ENCODE measurements around the gene NXPH3. TPM values are rescaled to one million over a fixed set of nuclear protein-coding genes. Genes with fewer than 3 reads are reported as not detected.

Gene NXPH3
- total RNA-seq, 1 donor = 1.9 TPM

DNA sequence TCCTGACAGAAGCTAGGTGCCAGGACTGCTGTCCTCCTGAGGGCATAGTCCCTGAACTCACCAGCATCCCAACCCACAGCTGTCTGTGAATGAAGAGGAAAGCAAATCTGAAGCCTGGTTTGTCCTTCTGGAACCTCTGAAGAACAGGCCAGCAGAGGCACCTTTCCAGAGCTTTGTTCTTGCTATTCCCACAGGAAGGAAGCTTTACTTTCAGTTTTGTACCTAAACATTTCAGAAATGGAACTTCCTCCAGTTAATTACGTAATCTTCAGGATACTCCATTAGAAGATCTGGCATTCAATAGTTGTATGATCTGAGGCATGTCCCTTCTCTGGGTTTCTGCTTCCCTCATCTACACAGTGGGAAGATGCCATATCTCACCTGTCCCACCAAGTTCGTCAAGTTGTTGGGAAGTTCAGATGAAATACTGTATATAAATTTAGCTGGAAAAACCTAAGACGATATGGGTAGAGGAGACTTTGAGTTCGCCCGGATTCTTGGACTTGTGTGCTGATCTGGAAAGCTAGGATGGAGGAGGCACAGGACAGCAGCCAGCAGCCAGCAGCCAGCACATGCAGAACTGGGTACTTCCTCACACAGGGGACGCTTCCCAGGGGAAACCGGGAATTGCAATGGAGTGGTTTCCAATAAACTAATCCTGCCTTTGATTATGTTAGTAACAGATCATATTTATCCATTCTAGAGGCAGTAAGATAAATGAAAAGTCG, 22.4 kb downstream of the NXPH3 start:
- peak; percentile 64 for DNase-seq (ENCODE audit: low read depth)
- TF ChIP-seq, protein P1, sequence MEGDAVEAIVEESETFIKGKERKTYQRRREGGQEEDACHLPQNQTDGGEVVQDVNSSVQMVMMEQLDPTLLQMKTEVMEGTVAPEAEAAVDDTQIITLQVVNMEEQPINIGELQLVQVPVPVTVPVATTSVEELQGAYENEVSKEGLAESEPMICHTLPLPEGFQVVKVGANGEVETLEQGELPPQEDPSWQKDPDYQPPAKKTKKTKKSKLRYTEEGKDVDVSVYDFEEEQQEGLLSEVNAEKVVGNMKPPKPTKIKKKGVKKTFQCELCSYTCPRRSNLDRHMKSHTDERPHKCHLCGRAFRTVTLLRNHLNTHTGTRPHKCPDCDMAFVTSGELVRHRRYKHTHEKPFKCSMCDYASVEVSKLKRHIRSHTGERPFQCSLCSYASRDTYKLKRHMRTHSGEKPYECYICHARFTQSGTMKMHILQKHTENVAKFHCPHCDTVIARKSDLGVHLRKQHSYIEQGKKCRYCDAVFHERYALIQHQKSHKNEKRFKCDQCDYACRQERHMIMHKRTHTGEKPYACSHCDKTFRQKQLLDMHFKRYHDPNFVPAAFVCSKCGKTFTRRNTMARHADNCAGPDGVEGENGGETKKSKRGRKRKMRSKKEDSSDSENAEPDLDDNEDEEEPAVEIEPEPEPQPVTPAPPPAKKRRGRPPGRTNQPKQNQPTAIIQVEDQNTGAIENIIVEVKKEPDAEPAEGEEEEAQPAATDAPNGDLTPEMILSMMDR (IDR thresholded peaks at IDR 0.05; ENCODE audit: insufficient read depth, low read length) = no peak
- no peak overlapping the region for H3K4me3 ChIP-seq (ENCODE audit: low read depth, low read length)

DNA sequence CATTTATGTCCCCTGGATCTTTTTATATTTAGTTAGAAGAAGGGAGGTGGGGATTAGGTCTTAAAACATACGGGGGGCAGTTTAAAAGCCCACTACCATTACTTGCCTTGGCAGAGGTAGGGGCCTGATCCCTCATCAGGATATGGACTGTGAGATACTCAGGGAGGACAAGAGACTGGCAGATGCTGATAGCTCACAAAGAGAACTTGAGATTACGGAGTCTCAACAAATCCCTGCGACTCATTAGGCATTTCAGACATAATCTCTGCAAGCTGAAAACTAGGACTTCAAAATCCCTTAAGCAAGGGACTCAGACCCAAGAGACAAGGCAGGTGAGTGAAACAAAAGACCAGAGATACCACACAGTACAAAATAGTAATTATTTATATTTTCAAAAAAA, 23.2 kb downstream of the NXPH3 start:
- no peak for DNase-seq (ENCODE audit: low read depth)
- H3K4me3 ChIP-seq (ENCODE audit: low read depth, low read length) = no peak overlapping the region
- TF ChIP-seq, protein P1 (IDR thresholded peaks at IDR 0.05; ENCODE audit: insufficient read depth, low read length) = no peak

DNA sequence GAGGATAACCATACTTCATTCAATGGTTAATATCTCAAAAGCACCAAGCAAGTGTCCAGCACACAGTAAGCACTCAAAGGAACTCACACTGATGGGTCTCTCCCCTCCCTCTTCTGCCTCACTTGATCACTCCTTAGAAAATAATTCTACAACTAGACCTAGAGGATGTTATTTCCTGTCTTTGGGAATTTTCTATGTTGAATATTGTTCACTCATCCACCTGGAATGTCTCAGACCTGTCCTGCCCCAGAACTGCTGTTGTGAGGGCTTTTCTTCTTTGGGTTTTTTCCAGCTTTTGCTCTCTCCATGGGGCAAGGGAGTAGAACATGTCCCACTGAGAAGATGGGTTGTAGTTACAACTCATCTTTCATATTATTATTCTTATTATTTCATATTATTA, 25.3 kb downstream of the NXPH3 start:
- no peak for DNase-seq (ENCODE audit: low read depth)
- TF ChIP-seq, protein P1 (IDR thresholded peaks at IDR 0.05; ENCODE audit: insufficient read depth, low read length) = no peak
- H3K4me3 ChIP-seq (ENCODE audit: low read depth, low read length) = no peak overlapping the region

DNA sequence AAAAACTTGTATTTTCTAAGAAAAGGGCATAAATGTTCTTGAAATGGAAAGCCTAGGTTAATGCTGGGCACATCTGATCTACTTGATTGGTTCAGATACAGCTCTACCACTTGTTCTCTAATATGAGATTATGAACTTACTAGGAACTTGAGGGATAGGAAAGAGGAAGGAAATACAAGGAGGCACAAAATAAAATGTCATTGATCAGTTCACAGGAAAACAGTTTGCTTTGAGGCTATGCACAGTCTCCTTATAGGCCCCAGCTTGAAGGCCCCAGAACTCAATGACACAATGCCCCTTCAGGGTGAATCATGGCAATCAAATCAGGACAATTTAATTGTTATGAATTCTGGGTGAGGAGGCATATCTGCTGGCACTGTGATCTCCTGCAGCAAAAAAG, 27.1 kb downstream of the NXPH3 start:
- no peak for DNase-seq (ENCODE audit: low read depth)
- TF ChIP-seq, protein P1 (IDR thresholded peaks at IDR 0.05; ENCODE audit: insufficient read depth, low read length) = no peak
- H3K4me3 ChIP-seq (ENCODE audit: low read depth, low read length) = no peak overlapping the region

DNA sequence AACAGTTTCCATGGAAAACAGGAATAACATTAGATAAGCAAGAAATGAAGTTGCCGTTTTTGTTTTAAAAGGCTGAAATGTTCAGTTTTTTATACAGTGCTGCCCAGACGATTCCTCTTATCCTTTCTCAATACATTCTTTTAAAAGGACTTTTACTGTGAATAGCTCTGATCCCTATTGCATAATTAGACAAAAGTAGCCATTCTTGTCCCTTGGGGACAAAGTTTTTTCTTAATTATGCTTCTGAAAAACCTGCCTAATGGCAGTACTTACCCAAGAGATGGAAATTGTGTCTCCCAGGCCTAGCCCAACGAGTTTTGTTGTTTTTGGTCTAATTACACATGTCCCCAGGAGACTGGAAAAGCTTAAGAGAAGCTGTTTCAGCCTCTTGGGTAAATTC, 27.6 kb downstream of the NXPH3 start:
- TF ChIP-seq, protein P1 (IDR thresholded peaks at IDR 0.05; ENCODE audit: insufficient read depth, low read length) = no peak
- DNase-seq (ENCODE audit: low read depth) = peak; percentile 40

DNA sequence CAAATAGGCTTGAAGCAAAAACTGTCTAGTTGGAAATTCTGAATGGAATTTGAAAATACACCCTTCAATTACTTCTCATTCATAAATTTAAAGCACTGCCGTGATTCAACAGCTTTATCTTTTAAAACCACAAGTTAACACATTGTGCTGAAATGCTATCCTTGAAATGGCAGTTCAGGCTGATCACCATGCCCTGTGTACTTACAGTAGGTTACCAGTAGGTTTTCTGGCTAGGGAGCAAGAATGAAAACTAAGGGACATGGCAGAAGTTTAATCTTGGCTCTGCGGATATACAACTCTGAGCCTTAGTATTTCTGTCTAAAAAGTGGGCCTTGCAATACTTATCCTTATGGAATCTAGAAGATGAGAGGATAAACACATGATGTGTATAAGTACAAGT, 28.0 kb downstream of the NXPH3 start:
- TF ChIP-seq, protein P1 (IDR thresholded peaks at IDR 0.05; ENCODE audit: insufficient read depth, low read length) = peak; percentile 43
- DNase-seq (ENCODE audit: low read depth) = peak; percentile 33
- H3K4me3 ChIP-seq (ENCODE audit: low read depth, low read length) = no peak overlapping the region

More for the DNA sequence above, 27.6 kb downstream of the NXPH3 start:
- no peak overlapping the region for H3K4me3 ChIP-seq (ENCODE audit: low read depth, low read length)

Data from fibroblast of the aortic adventitia (primary cell).